ENCODE results near the gene LRRFIP2. TPM values are rescaled to one million over a fixed set of nuclear protein-coding genes. Genes with fewer than 3 reads are reported as not detected.
"Not testable (repeated sequence)": the region's sequence is repeated elsewhere in the genome, so short reads cannot be mapped to it uniquely, and the experiment has no call there.

Gene LRRFIP2
- total RNA-seq, 1 experiment from 2014 or later, result 47.1 TPM

DNA sequence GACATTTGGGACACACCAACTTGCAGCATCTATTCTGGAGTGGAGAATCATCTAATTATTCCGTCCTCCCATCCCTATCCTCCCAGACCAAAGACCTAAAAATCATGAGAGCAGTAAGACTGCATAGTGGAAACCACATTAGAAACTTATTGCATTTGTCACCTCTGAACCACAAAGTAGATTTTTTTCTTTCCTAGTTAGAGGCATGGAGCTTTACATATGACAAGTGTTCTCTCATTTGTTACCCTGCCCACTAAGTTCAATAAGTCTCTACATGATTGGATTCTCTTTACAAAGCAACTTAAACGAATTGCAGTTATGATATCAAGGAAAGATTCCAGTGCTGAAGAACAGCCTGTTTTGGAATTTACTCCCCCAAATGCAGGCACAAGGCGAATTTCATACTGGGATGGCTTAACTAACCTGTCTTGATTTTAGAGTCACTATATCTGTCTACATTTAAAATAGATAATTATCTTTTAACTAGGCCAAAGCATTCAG, 42.3 kb upstream of the LRRFIP2 start:
- no peaks in the 10 kb centered on the region for H3K36me3 ChIP-seq (ENCODE audit: control insufficient read depth, insufficient read depth, low read length)
- H3K9me3 ChIP-seq, result peaks cover 7% of the 10 kb centered on the region; the same call in 1 of the 2 replicates
- Mint-ChIP-seq H3K36me3 (ENCODE audit: insufficient read depth, unreplicated experiment) (no peaks in the 10 kb centered on the region), H3K27ac (ENCODE audit: unreplicated experiment) (no peak overlapping the region), H3K27me3 (ENCODE audit: insufficient read depth, unreplicated experiment) (no peaks in the 10 kb centered on the region), H3K4me1 (ENCODE audit: low read depth, unreplicated experiment) (peaks cover 11% of the 10 kb centered on the region), H3K9me3 (ENCODE audit: unreplicated experiment) (no peaks in the 10 kb centered on the region), H3K4me3 (ENCODE audit: unreplicated experiment) (no peak overlapping the region)
- H3K4me3 ChIP-seq (ENCODE audit: low read depth, low read length), result no peak overlapping the region
- peaks cover 11% of the 10 kb centered on the region for H3K4me1 ChIP-seq
- no peaks in the 10 kb centered on the region for H3K27me3 ChIP-seq (replicated peaks; ENCODE audit: control insufficient read depth, insufficient read depth, low read length)
- no peak for DNase-seq
- CTCF ChIA-PET, result no interaction called here
- intact Hi-C loops (cut with micrococcal nuclease; ENCODE audit: unreplicated experiment), result no loop called here
- TF ChIP-seq, protein P1, sequence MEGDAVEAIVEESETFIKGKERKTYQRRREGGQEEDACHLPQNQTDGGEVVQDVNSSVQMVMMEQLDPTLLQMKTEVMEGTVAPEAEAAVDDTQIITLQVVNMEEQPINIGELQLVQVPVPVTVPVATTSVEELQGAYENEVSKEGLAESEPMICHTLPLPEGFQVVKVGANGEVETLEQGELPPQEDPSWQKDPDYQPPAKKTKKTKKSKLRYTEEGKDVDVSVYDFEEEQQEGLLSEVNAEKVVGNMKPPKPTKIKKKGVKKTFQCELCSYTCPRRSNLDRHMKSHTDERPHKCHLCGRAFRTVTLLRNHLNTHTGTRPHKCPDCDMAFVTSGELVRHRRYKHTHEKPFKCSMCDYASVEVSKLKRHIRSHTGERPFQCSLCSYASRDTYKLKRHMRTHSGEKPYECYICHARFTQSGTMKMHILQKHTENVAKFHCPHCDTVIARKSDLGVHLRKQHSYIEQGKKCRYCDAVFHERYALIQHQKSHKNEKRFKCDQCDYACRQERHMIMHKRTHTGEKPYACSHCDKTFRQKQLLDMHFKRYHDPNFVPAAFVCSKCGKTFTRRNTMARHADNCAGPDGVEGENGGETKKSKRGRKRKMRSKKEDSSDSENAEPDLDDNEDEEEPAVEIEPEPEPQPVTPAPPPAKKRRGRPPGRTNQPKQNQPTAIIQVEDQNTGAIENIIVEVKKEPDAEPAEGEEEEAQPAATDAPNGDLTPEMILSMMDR (IDR thresholded peaks at IDR 0.05; ENCODE audit: insufficient read depth in 1 of 2, low read depth in 1 of 2, low read length in 1 of 2, severe bottlenecking in 1 of 2, unreplicated experiment in 1 of 2), result no peak
- POLR2A ChIA-PET, result no interaction called here
- BruUV-seq (replicated peaks), result no TSS peak

- Mint-ChIP-seq H3K36me3 (ENCODE audit: insufficient read depth, unreplicated experiment) (no peaks in the 10 kb centered on the region), H3K4me3 (ENCODE audit: unreplicated experiment) (no peak overlapping the region), H3K27ac (ENCODE audit: unreplicated experiment) (no peak overlapping the region), H3K4me1 (ENCODE audit: low read depth, unreplicated experiment) (no peaks in the 10 kb centered on the region), H3K9me3 (ENCODE audit: unreplicated experiment) (no peaks in the 10 kb centered on the region), H3K27me3 (ENCODE audit: insufficient read depth, unreplicated experiment) (no peaks in the 10 kb centered on the region)
- DNase-seq, result no peak
- no peaks in the 10 kb centered on the region for H3K4me1 ChIP-seq
- BruUV-seq (replicated peaks), result no TSS peak
- H3K36me3 ChIP-seq (ENCODE audit: control insufficient read depth, insufficient read depth, low read length), result no peaks in the 10 kb centered on the region
- H3K27me3 ChIP-seq (replicated peaks; ENCODE audit: control insufficient read depth, insufficient read depth, low read length), result no peaks in the 10 kb centered on the region
- intact Hi-C loops (cut with micrococcal nuclease; ENCODE audit: unreplicated experiment), result loop anchor here (5.0 kb wide), 1 partner anchor 157 kb away; no protein-coding TSS in a partner anchor
- ChIA-PET POLR2A (no interaction called here), CTCF (interaction anchor here (0.6 kb wide), 1 partner anchor 668 kb away, joined by 6 read pairs; no protein-coding TSS in a partner anchor)
- no peak overlapping the region for H3K4me3 ChIP-seq (ENCODE audit: low read depth, low read length)
- peaks cover 7% of the 10 kb centered on the region; the same call in 1 of the 2 replicates for H3K9me3 ChIP-seq
- TF ChIP-seq, protein P1 (IDR thresholded peaks at IDR 0.05; ENCODE audit: insufficient read depth in 1 of 2, low read depth in 1 of 2, low read length in 1 of 2, severe bottlenecking in 1 of 2, unreplicated experiment in 1 of 2), result no peak
These were observed 39.7 kb upstream of the LRRFIP2 start for GRCh38 chr3:37214076-37214475.

GRCh38 chr3:37210230-37210629, 35.8 kb upstream of the LRRFIP2 start:
- no peak overlapping the region for H3K27ac Mint-ChIP-seq (ENCODE audit: unreplicated experiment)
- no peaks in the 10 kb centered on the region for H3K27me3 Mint-ChIP-seq (ENCODE audit: insufficient read depth, unreplicated experiment)
- no peaks in the 10 kb centered on the region for H3K27me3 ChIP-seq (replicated peaks; ENCODE audit: control insufficient read depth, insufficient read depth, low read length)
- H3K9me3 ChIP-seq, result peaks cover 3% of the 10 kb centered on the region; the same call in 1 of the 2 replicates
- intact Hi-C loops (cut with micrococcal nuclease; ENCODE audit: unreplicated experiment), result loop anchor here (5.0 kb wide), 1 partner anchor 153 kb away; no protein-coding TSS in a partner anchor
- DNase-seq, result no peak
- no peaks in the 10 kb centered on the region for H3K36me3 ChIP-seq (ENCODE audit: control insufficient read depth, insufficient read depth, low read length)
- no peaks in the 10 kb centered on the region for H3K4me1 Mint-ChIP-seq (ENCODE audit: low read depth, unreplicated experiment)
- H3K4me3 ChIP-seq (ENCODE audit: low read depth, low read length), result no peak overlapping the region
- H3K4me1 ChIP-seq, result no peaks in the 10 kb centered on the region
- CTCF ChIA-PET, result no interaction called here
- BruUV-seq (replicated peaks), result no TSS peak
- peaks cover 10% of the 10 kb centered on the region for H3K9me3 Mint-ChIP-seq (ENCODE audit: unreplicated experiment)
- H3K4me3 Mint-ChIP-seq (ENCODE audit: unreplicated experiment), result no peak overlapping the region
- POLR2A ChIA-PET, result no interaction called here
- H3K36me3 Mint-ChIP-seq (ENCODE audit: insufficient read depth, unreplicated experiment), result no peaks in the 10 kb centered on the region
- TF ChIP-seq, protein P1 (IDR thresholded peaks at IDR 0.05; ENCODE audit: insufficient read depth in 1 of 2, low read depth in 1 of 2, low read length in 1 of 2, severe bottlenecking in 1 of 2, unreplicated experiment in 1 of 2), result no peak

DNA sequence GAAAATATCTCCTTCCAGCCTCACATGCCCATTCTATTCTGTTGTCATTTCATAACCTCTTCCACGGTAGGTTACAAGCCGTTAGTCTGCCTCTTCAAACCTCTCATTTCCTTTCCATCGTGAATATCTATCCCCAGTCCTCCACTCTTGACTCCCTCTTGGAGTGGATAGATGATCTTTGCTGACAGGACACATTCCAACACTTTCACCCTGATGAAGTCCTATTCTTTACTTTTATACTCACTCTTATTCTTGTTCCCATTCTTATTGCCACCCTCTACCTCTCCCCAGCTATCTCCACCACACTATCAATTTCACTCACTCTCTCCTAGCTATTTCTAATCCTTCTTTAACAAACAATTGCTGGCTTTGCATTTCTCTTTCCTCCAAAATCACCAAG, 34.2 kb upstream of the LRRFIP2 start:
- intact Hi-C loops (cut with micrococcal nuclease; ENCODE audit: unreplicated experiment); H3K4me1 Mint-ChIP-seq (ENCODE audit: low read depth, unreplicated experiment); H3K36me3 Mint-ChIP-seq (ENCODE audit: insufficient read depth, unreplicated experiment); BruUV-seq (replicated peaks); H3K36me3 ChIP-seq (ENCODE audit: control insufficient read depth, insufficient read depth, low read length); DNase-seq; H3K27me3 Mint-ChIP-seq (ENCODE audit: insufficient read depth, unreplicated experiment); H3K27me3 ChIP-seq (replicated peaks; ENCODE audit: control insufficient read depth, insufficient read depth, low read length); H3K9me3 Mint-ChIP-seq (ENCODE audit: unreplicated experiment); H3K9me3 ChIP-seq; H3K4me3 ChIP-seq (ENCODE audit: low read depth, low read length); H3K27ac Mint-ChIP-seq (ENCODE audit: unreplicated experiment); H3K4me3 Mint-ChIP-seq (ENCODE audit: unreplicated experiment); POLR2A ChIA-PET; CTCF ChIA-PET: not testable (repeated sequence)
- H3K4me1 ChIP-seq, result peaks cover 12% of the 10 kb centered on the region

DNA sequence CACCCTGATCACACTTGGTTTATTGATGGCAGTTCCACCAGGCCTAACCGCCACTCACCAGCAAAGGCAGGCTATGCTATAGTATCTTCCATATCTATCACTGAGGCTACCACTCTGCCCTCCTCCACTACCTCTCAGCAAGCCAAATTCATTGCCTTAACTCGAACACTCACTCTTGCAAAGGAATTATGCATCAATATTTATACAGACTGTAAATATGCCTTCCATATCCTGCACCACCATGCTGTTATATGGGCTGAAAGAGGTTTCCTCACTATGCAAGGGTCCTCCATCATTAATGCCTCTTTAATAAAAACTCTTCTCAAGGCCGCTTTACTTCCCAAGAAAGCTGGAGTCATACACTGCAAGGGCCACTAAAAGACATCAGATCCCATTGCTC, 33.6 kb upstream of the LRRFIP2 start:
- H3K9me3 ChIP-seq; H3K27me3 ChIP-seq (replicated peaks; ENCODE audit: control insufficient read depth, insufficient read depth, low read length); H3K4me1 Mint-ChIP-seq (ENCODE audit: low read depth, unreplicated experiment); H3K27me3 Mint-ChIP-seq (ENCODE audit: insufficient read depth, unreplicated experiment); POLR2A ChIA-PET; H3K36me3 ChIP-seq (ENCODE audit: control insufficient read depth, insufficient read depth, low read length); intact Hi-C loops (cut with micrococcal nuclease; ENCODE audit: unreplicated experiment); H3K27ac Mint-ChIP-seq (ENCODE audit: unreplicated experiment); H3K4me3 ChIP-seq (ENCODE audit: low read depth, low read length); H3K36me3 Mint-ChIP-seq (ENCODE audit: insufficient read depth, unreplicated experiment); CTCF ChIA-PET; H3K9me3 Mint-ChIP-seq (ENCODE audit: unreplicated experiment); BruUV-seq (replicated peaks); DNase-seq; H3K4me3 Mint-ChIP-seq (ENCODE audit: unreplicated experiment): not testable (repeated sequence)
- H3K4me1 ChIP-seq, result peaks cover 14% of the 10 kb centered on the region

Measured in Caco-2 (cell line).